H9 (cell line): ENCODE data around the gene CYBA. TPM values are rescaled to one million over a fixed set of nuclear protein-coding genes. Genes with fewer than 3 reads are reported as not detected.

Source experiments
- DNase-seq: peaks from one replicate; pipeline ENCODE4 v3.0.0-alpha.2; 2017
- H2AFZ ChIP-seq: one replicate; pipeline ENCODE4 v1.6.1; 2013; ENCODE audit warnings: mild to moderate bottlenecking, low read length, control low read depth, moderate library complexity
- H2AK5ac ChIP-seq: 2 replicates; pipeline ENCODE4 v1.6.1; 2013; ENCODE audit warnings: low read length, control low read depth, mixed read lengths; ENCODE audit not compliant: insufficient read length
- H2BK120ac ChIP-seq: one replicate; pipeline ENCODE4 v1.6.1; 2013; ENCODE audit warnings: low read depth, mild to moderate bottlenecking, low read length, control low read depth, inconsistent platforms; ENCODE audit not compliant: poor library complexity, severe bottlenecking
- H2BK12ac ChIP-seq: 2 replicates; pipeline ENCODE4 v1.6.1; 2013; ENCODE audit warnings: low read length, control low read depth, mixed read lengths, low read depth; ENCODE audit not compliant: insufficient read length
- H2BK15ac ChIP-seq: 2 replicates; pipeline ENCODE4 v1.6.1; 2013; ENCODE audit warnings: low read depth, low read length, control low read depth
- H2BK20ac ChIP-seq: one replicate; pipeline ENCODE4 v1.6.1; 2013; ENCODE audit warnings: low read depth, mild to moderate bottlenecking, low read length, control low read depth, inconsistent platforms; ENCODE audit not compliant: poor library complexity, severe bottlenecking
- H2BK5ac ChIP-seq: 2 replicates; pipeline ENCODE4 v1.6.1; 2013; ENCODE audit warnings: low read length, control low read depth, mixed read lengths; ENCODE audit not compliant: insufficient read length
- H3K14ac ChIP-seq: 2 replicates; pipeline ENCODE4 v1.6.1; 2013; ENCODE audit warnings: low read length, control low read depth; ENCODE audit not compliant: insufficient read depth
- H3K18ac ChIP-seq: 2 replicates; pipeline ENCODE4 v1.6.1; 2013; ENCODE audit warnings: low read depth, mild to moderate bottlenecking, mixed read lengths, low read length, control low read depth; ENCODE audit not compliant: insufficient read length
- H3K23ac ChIP-seq: 2 replicates; pipeline ENCODE4 v1.6.1; 2013; ENCODE audit warnings: low read length, control low read depth, mixed read lengths, low read depth; ENCODE audit not compliant: insufficient read length
- H3K23me2 ChIP-seq: 2 replicates; pipeline ENCODE4 v1.6.1; 2013; ENCODE audit warnings: low read depth, mild to moderate bottlenecking, mixed read lengths, low read length, control low read depth; ENCODE audit not compliant: insufficient read length, poor library complexity, severe bottlenecking
- H3K27ac ChIP-seq: 2 replicates; pipeline ENCODE4 v1.5.1; 2013; ENCODE audit warnings: low read length, control low read depth, mixed read lengths, low read depth; ENCODE audit not compliant: insufficient read length
- H3K27me3 ChIP-seq: 2 replicates; pipeline ENCODE4 v1.6.1; 2013; ENCODE audit warnings: low read length, control low read depth, inconsistent platforms; ENCODE audit not compliant: insufficient read depth
- H3K4ac ChIP-seq: 2 replicates; pipeline ENCODE4 v1.6.1; 2013; ENCODE audit warnings: low read depth, mild to moderate bottlenecking, control low read depth, inconsistent platforms, low read length, moderate library complexity
- H3K4me1 ChIP-seq: 2 replicates; pipeline ENCODE4 v1.6.1; 2013; ENCODE audit warnings: low read length, control low read depth, inconsistent platforms; ENCODE audit not compliant: insufficient read depth
- H3K4me2 ChIP-seq: 2 replicates; pipeline ENCODE4 v1.6.1; 2013; ENCODE audit warnings: low read length, control low read depth, mixed read lengths; ENCODE audit not compliant: insufficient read length, insufficient read depth
- H3K56ac ChIP-seq: 2 replicates; pipeline ENCODE4 v1.6.1; 2013; ENCODE audit warnings: low read depth, mild to moderate bottlenecking, mixed read lengths, low read length, control low read depth; ENCODE audit not compliant: insufficient read length
- H3K79me1 ChIP-seq: 2 replicates; pipeline ENCODE4 v1.6.1; 2013; ENCODE audit warnings: low read depth, mild to moderate bottlenecking, moderate library complexity, low read length, control low read depth, inconsistent platforms; ENCODE audit not compliant: insufficient read depth, poor library complexity, severe bottlenecking
- H3K79me2 ChIP-seq: 2 replicates; pipeline ENCODE4 v1.6.1; 2013; ENCODE audit warnings: low read length, control low read depth, inconsistent platforms; ENCODE audit not compliant: insufficient read depth
- H3K9ac ChIP-seq: 2 replicates; pipeline ENCODE4 v1.6.1; 2013; ENCODE audit warnings: low read length, control low read depth, mixed read lengths; ENCODE audit not compliant: insufficient read length; ENCODE audit errors: extremely low read depth
- H3K9me3 ChIP-seq: one replicate; pipeline ENCODE4 v1.6.1; 2013; ENCODE audit warnings: low read depth, low read length, inconsistent platforms; ENCODE audit not compliant: control insufficient read depth
- H3T11ph ChIP-seq: one replicate; pipeline ENCODE4 v1.6.1; 2013; ENCODE audit warnings: mild to moderate bottlenecking, low read length, control low read depth, inconsistent platforms
- H4K20me1 ChIP-seq: one replicate; pipeline ENCODE4 v1.6.1; 2013; ENCODE audit not compliant: control insufficient read depth, insufficient read length, insufficient read depth
- H4K5ac ChIP-seq: 2 replicates; pipeline ENCODE4 v1.6.1; 2013; ENCODE audit warnings: low read depth, mild to moderate bottlenecking, mixed read lengths, low read length, control low read depth; ENCODE audit not compliant: insufficient read length
- H4K8ac ChIP-seq: replicated peaks from 2 replicates; pipeline ENCODE4 v1.6.1; 2013; ENCODE audit warnings: low read length, control low read depth, mixed read lengths, low read depth; ENCODE audit not compliant: insufficient read length
- H4K91ac ChIP-seq: 2 replicates; pipeline ENCODE4 v1.6.1; 2013; ENCODE audit warnings: low read depth, mild to moderate bottlenecking, moderate library complexity, mixed read lengths, low read length, control low read depth; ENCODE audit not compliant: insufficient read length
- H3K27ac Mint-ChIP-seq, 3 experiments: 2 replicates in 2 of 3; 3 replicates in 1 of 3; pipeline ENCODE4 v1.8.0; 2020 to 2021; ENCODE audit warnings: mixed read lengths in 3 of 3, mild to moderate bottlenecking in 1 of 3, moderate library complexity in 1 of 3
- H3K27me3 Mint-ChIP-seq: 2 replicates; pipeline ENCODE4 v1.8.0; 2021; ENCODE audit warnings: low read depth, mild to moderate bottlenecking, moderate library complexity, mixed read lengths
- H3K36me3 Mint-ChIP-seq, 3 experiments: 2 replicates in 2 of 3; 3 replicates in 1 of 3; pipeline ENCODE4 v1.8.0; 2020 to 2021; ENCODE audit warnings: low read depth in 3 of 3, mixed read lengths in 3 of 3; ENCODE audit not compliant: insufficient read depth in 1 of 3
- H3K4me1 Mint-ChIP-seq, 2 experiments: 2 replicates each; pipeline ENCODE4 v1.8.0; 2020; ENCODE audit warnings: mixed read lengths in 2 of 2
- H3K4me3 Mint-ChIP-seq, 2 experiments: 2 replicates in 1 of 2; 3 replicates in 1 of 2; pipeline ENCODE4 v1.8.0; 2020 to 2021; ENCODE audit warnings: mild to moderate bottlenecking in 2 of 2, mixed read lengths in 2 of 2, moderate library complexity in 1 of 2
- H3K9me3 Mint-ChIP-seq, 2 experiments: 2 replicates in 1 of 2; 3 replicates in 1 of 2; pipeline ENCODE4 v1.8.0; 2020; ENCODE audit warnings: mild to moderate bottlenecking in 2 of 2, mixed read lengths in 2 of 2, moderate library complexity in 1 of 2
- WGBS: extraction: QIAGEN DNeasy Blood & Tissue Kit; methylation state at CpG from one replicate; pipeline ENCODE4 v1.1.7; 2013; ENCODE audit warnings: missing lambda C conversion rate, low lambda C conversion rate, mixed read lengths; ENCODE audit not compliant: insufficient read length; ENCODE audit errors: extremely low coverage; 5-methylcytosine and 5-hydroxymethylcytosine counted together
- total RNA-seq: library from RNA; stranded (reverse); gene quantifications from 2 replicates; pipeline ENCODE4 v1.2.1, GENCODE V29; 2021
- TF ChIP-seq, protein P1 (sequence below): fragments of 200-600 bp; sonication (generic); conservative IDR thresholded peaks from 3 replicates; pipeline ENCODE4 v1.8.0; 2021; ENCODE audit warnings: antibody characterized with exemption, mild to moderate bottlenecking

CYBA gene
- total RNA-seq, 1 experiment from 2014 or later = 153 TPM

DNA sequence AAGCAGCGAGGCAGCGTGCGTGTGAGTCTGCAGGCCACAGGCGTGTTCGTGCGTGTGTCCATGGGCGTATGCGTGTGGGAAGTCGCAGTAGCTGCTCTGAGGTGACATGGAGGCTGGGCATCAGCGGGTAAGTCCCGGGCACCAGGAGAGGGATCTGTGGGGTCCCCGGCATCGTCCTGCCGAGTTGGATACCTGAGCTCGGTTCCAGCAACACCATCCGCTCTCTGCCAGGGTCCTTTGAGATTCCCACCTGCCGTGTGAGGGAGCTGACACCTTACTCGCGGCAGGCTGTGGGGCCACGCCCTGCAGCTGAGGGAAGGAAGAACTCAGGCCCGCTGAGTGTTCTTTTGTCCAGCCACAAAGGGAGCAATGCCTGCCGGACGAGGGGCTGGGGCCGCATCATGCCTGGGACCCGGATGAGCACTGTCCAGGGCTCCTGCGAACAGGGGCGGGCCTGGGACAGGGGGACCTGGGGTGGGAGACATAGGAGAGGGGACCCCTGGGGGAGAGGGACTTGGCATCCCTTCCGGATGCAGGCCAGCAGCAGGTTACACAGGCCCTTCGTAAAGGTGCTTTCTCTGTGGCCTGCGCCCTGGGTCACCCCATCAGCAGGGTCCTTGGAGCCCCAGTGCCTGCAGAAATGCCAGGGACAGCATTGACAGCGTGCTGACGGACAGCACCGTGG, 40.4 kb upstream of the CYBA start:
- no peak overlapping the region for H4K8ac ChIP-seq

More for the DNA sequence above, 40.4 kb upstream of the CYBA start:
- Mint-ChIP-seq H3K9me3 (no peaks in the 10 kb centered on the region), H3K27ac (no peak overlapping the region), H3K27me3 (peaks cover 35% of the 10 kb centered on the region), H3K4me3 (no peak overlapping the region), H3K4me1 (peaks cover 12 to 18% of the 10 kb centered on the region in 2 experiments), H3K36me3 (no peaks in the 10 kb centered on the region)
- H3K4me1 ChIP-seq = no peaks in the 10 kb centered on the region
- H3K27ac ChIP-seq = no peak overlapping the region
- H3K9ac ChIP-seq = no peak overlapping the region
- no peak overlapping the region for H2AFZ ChIP-seq
- H3K23me2 ChIP-seq = peaks cover 3% of the 10 kb centered on the region
- no peak overlapping the region for H3K4me2 ChIP-seq
- H4K20me1 ChIP-seq = no peaks in the 10 kb centered on the region
- H2BK15ac ChIP-seq = no peak overlapping the region
- H3K27me3 ChIP-seq = no peaks in the 10 kb centered on the region
- H3T11ph ChIP-seq = no peak overlapping the region
- H3K79me1 ChIP-seq = no peaks in the 10 kb centered on the region
- DNase-seq = no peak
- H4K91ac ChIP-seq = no peak overlapping the region
- H3K79me2 ChIP-seq = no peaks in the 10 kb centered on the region
- no peak overlapping the region for H2BK120ac ChIP-seq
- TF ChIP-seq, protein P1, sequence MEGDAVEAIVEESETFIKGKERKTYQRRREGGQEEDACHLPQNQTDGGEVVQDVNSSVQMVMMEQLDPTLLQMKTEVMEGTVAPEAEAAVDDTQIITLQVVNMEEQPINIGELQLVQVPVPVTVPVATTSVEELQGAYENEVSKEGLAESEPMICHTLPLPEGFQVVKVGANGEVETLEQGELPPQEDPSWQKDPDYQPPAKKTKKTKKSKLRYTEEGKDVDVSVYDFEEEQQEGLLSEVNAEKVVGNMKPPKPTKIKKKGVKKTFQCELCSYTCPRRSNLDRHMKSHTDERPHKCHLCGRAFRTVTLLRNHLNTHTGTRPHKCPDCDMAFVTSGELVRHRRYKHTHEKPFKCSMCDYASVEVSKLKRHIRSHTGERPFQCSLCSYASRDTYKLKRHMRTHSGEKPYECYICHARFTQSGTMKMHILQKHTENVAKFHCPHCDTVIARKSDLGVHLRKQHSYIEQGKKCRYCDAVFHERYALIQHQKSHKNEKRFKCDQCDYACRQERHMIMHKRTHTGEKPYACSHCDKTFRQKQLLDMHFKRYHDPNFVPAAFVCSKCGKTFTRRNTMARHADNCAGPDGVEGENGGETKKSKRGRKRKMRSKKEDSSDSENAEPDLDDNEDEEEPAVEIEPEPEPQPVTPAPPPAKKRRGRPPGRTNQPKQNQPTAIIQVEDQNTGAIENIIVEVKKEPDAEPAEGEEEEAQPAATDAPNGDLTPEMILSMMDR = no peak
- no peak overlapping the region for H2BK20ac ChIP-seq
- no peak overlapping the region for H2BK12ac ChIP-seq
- H3K9me3 ChIP-seq = no peaks in the 10 kb centered on the region
- no peak overlapping the region for H4K5ac ChIP-seq
- H2AK5ac ChIP-seq = no peak overlapping the region
- H3K4ac ChIP-seq = no peak overlapping the region
- H2BK5ac ChIP-seq = no peak overlapping the region
- H3K56ac ChIP-seq = no peak overlapping the region
- H3K14ac ChIP-seq = no peak overlapping the region
- H3K23ac ChIP-seq = no peak overlapping the region
- no peak overlapping the region for H3K18ac ChIP-seq
- WGBS = no CpG with 5 or more reads among the region's 33 CpGs
